GM12878 (cell line): Measurements from ENCODE around the gene FAM76B.

Experiments used
- EGR1 ChIP-seq, 2 experiments: IDR thresholded peaks; 1 replicate in 1 of 2; 2 replicates in 1 of 2; pipeline ENCODE4 v1.6.1; 2011 to 2012; ENCODE audit warnings: low read depth in 2 of 2, low read length in 2 of 2, borderline replicate concordance in 1 of 2, mild to moderate bottlenecking in 1 of 2, moderate library complexity in 1 of 2
- ETV6 ChIP-seq, 2 experiments: fragments of 450-650 bp in 1 of 2; IDR thresholded peaks in 1 of 2; conservative IDR thresholded peaks in 1 of 2; 2 replicates each; pipeline ENCODE4 v1.6.1; 2014; ENCODE audit warnings: antibody characterized with exemption in 1 of 2, borderline replicate concordance in 1 of 2, low read depth in 1 of 2, mild to moderate bottlenecking in 1 of 2, moderate library complexity in 1 of 2

GRCh38 chr11:95799546-95799945, 10.0 kb upstream of the FAM76B start:
- TF ChIP-seq EGR1 (IDR thresholded peaks at IDR 0.05; ENCODE audit: borderline replicate concordance in 1 of 2, low read depth in 2 of 2, low read length in 2 of 2) (no peak), ETV6 (conservative IDR thresholded peaks at IDR 0.05 in 1 of 2, IDR thresholded peaks at IDR 0.05 in 1 of 2; ENCODE audit: borderline replicate concordance in 1 of 2, low read depth in 1 of 2) (no peak)
